GM19328 (cell line): ENCODE measurements around the gene DERA.
"Not testable (repeated sequence)": the region's sequence is repeated elsewhere in the genome, so short reads cannot be mapped to it uniquely, and the experiment has no call there.

Source experiments
- ATAC-seq: cut with Tn5 transposase; IDR thresholded peaks from one replicate; pipeline ENCODE4 v1.9.1; 2021; ENCODE audit warnings: mild to moderate bottlenecking, moderate library complexity; ENCODE audit not compliant: unreplicated experiment

Gene DERA

DNA sequence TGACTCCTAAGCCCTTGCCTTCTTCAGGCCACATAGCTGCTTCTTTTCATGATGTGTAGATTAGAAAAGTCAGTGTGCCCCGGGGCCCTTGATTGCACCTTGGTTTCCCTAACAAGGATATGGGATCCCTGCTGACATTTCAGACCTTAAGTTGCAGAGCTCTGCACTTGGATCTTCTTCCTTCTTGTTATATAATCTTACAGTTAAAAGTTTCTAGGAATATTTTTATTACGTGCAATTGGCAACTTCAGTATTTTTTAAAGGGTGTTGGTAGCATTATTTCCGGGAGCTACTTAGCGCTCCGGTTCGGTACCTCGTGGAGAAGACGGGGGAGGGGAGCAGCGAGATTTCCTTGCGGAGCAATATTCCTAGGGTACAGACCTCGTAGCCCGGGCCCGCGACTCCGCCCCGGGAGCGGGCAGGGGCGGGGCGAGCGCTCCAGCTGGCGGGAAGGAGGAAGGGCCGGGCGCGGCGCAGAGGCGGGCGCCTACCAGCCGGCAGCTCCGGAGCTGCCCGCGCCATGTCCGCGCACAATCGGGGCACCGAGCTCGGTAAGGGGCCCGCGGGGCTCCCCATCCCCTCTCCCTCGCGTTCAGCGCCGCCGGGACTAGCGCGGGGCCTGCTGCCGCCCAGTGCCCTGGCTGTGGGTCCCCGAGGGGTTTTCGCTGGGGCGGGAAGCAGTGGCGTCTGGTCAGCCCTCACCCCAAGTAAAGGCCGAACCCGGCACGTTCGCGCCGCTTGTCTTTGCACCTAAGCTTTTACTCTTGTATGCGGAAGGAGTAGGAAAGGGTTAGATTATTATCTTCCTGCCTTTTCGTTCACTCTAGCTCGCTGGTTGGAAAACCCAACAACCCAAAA is at the start of gene DERA:
DERA (plus strand) TSS at position 469 of the 858 bp plus-strand sequence; CDS start at position 521, 52 bp downstream.
- peak; percentile 92 for ATAC-seq

DNA sequence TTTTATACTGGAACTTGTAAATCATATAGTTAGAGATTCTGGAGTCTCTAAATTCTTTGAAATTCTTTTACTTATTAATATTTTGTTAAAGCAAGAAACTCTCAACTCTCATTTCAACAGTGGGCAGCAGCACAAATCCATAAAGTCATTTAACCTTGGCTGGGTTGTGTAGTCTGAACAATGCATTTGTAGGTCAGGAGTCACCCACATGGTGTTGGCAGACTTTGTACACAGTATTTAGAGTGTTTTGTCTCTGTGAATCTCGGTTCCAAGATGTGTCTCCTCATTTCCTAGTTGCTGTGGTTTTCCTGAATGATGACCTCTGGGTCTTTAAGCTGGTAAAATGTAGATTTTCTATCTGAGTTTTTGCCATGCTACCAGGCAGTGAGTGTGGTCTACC is 49.7 kb upstream of the DERA start:
- ATAC-seq = no peak

DNA sequence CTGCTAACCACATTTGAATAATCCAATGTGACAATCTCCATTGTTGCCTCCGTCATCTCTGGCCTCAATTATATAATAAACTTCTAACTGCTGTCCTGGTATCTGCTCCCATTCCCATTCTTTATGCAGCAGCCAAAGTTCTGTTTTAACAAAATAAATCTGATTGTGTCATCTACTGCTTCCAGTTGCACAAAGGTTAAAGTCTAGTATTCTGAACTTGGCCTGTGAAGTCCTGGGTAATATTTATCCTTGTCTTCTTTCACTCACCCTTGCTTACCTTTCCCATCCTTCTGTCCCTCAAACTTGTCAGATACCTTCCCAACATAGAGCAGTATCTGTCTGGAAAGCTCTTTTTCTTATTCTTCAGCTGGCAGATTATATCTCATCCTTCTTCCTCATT is 48.3 kb upstream of the DERA start:
- ATAC-seq = no peak

DNA sequence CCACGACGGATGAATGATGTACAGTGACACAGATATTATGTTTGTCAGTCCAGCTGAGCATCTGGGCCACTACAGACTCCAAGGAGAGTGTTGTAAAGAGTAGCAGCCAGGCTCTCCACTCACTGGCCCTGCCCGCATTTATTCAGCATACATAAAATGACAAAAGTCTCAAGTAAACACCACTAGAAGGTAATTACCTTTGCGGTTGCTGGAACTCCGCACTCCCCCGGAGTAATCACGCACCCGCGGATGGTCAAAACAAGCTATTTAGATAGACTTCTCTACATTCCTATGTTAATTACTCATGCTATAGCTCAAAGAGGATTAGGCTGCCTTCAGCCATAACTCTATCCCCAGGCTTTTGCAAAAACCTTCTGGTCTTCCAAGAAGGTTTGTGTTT is 47.8 kb upstream of the DERA start:
- ATAC-seq = no peak

DNA sequence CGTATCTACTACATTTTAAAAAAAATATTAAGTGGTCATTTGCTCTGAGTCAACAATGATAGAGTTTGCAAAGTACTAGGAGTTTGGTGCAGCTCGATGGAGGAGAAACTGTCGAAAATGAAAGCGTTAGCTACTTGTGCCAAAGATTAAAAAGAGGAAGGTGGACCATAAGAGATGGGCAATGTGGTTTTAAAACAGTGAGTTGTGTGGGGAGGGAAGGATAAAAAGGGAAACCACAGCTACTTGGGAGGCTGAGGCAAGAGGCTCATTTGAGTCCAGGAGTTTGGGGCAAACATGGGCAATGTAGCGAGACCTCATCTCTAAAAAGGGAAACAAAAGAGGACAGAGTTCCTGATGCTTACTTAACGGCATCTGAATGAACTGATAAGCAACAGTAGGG is 47.1 kb upstream of the DERA start:
- peak; percentile 92 for ATAC-seq

DNA sequence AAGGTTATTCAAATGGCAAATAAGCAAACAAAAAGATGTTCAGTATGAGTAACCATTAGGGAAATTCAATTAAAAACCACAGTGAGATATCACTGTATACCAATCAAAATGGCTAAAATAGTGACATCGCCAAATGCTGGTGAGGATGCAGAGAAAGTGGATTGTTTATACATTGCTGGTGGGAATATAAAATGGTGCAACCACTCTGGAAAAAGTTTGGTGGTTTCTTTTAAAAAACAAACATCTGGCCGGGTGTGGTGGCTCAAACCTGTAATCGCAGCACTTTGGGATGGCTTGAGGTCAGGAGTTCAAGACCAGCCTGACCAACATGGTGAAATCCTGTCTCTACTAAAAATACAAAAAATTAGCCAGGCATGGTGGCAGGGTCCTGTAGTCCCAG is 42.9 kb upstream of the DERA start:
- ATAC-seq = no peak

DNA sequence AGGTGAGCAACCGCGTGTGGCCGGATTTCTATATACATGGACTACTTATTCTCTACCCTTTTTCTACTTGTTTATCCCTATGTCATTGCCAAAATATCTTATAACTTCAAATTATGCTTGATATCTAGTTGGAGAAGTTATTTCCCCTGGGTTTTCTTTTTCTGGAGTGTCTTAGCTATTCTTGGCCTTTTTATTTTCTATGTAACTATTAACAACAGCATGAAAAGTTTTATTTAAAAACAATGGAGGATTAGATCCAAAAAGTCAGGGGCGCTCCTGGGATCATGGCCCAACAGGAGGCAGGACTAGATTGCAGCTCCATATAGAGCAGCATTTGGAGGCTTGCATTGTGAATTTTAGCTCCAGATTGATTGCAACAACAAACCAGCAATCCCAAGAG is 37.6 kb upstream of the DERA start:
- ATAC-seq = no peak

DNA sequence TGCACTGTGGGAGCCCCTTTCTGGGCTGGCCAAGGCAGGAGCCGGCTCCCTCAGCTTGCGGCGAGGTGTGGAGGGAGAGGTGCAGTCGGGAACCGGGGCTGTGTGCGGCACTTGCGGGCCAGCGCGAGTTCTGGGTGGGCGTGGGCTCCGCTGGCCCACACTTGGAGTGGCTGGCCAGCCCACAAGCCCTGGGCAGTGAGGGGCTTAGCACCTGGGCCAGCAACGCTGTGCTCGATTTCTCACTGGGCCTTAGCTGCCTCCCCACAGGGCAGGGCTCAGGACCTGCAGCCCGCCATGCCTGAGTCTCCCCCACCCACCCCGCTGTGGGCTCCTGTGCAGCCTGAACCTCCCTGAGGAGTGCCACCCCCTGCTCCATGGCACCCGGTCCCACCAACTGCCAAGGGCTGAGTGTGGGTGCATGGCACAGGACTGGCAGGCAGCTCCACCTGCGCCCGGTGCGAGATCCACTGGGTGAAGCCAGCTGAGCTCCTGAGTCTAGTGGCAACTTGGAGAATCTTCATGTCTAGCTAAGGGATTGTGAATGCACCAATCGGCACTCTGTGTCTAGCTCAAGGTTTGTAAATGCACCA is 36.5 kb upstream of the DERA start:
- not testable (repeated sequence) for ATAC-seq

DNA sequence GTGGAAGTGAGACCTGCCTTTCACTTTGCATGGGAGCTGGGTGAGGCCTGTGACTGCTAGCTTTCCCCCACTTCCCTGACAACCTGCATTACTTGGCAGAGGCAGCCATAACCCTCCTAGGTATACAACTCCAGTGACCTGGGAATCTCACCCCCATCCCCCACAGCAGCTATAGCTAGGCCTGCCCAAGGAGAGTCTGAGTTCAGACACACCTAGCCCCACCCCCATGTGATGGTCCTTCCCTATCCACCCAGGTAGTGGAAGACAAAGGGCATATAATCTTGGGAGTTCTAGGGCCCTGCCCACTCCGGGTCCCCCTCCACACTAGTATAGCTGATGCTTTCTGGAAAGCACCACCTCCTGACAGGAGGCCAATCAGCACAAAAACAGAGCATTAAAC is 35.3 kb upstream of the DERA start:
- no peak for ATAC-seq

DNA sequence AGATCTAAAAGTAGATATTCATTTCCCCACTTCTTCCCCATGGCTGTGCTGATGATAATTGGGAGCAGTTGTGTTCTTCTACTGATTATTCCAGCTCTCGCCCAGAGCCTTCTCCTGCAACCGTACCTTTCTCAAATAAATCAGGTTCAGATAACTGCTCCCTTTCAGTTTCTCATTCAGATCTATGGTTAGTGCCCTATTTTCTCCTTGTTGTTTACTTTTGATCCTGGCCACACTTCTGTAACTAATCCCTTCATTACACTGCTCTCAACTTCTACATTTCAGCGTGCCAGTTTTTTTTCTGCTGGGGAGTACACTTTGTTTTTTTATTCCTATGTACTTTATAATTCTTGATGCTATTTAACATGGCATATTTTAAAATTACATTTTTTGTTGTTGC is 31.7 kb upstream of the DERA start:
- ATAC-seq = no peak

DNA sequence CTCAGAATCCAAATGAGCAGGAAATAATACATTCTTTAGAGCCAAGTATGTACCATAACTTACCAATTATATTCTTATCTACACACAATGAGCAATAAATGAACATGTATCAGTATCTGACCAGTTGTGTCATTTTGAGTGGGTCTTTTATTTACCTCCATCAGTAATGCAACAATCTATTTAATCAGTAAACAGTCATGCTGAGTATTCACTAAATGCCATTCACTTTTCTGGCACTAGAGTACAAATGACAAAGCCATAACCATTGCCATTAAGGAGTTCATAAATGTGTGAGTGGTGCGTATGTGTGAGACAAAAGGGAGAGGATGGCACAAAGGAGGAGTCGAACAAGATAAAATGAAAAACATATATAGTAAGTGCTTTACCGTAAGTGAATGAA is 30.4 kb upstream of the DERA start:
- no peak for ATAC-seq

DNA sequence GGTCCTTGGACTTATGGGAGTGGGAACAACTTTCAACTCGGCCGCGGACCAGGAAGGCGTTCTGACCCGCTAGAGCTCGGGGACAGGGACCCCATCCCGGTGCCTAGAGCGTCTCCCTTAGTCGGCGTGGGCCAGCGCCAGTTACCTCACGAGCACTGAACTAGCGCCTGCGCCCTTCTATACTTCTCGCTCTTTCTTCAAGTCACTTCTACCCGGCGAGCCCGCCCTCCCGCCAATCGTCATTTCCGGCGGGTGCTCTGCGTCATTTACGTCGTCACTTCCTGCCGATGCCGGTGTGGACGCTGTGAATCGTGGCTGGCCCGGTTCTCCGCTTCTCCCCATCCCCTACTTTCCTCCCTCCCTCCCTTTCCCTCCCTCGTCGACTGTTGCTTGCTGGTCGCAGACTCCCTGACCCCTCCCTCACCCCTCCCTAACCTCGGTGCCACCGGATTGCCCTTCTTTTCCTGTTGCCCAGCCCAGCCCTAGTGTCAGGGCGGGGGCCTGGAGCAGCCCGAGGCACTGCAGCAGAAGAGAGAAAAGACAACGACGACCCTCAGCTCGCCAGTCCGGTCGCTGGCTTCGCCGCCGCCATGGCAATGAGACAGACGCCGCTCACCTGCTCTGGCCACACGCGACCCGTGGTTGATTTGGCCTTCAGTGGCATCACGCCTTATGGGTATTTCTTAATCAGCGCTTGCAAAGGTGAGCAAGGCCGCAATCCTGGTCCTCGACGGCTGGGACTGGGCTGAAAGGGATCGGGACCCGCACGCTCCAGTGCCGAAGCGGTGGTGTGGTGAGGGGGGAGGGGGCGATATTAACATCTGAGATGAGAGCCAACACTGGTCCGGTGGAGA is 28.8 kb upstream of the DERA start, which contains the start of gene STRAP:
STRAP (plus strand) TSS at position 270 of the 854 bp plus-strand sequence; CDS start at position 591, 321 bp downstream.
- peak; percentile 93 for ATAC-seq

DNA sequence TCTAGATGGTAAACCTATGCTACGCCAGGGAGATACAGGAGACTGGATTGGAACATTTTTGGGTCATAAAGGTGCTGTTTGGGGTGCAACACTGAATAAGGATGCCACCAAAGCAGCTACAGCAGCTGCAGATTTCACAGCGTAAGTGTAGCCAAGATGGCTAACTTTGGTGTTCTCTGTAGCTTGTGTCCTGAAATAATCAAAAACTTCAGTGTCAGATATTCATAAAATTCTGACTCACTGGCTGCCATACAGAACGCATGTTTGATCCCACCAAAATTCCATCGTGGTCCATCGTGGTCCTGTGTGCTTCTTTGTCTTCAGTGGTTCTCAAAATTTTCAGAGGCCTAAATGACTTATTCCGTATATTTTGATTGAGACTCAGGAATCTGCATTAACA is 27.6 kb upstream of the DERA start:
- ATAC-seq = no peak

DNA sequence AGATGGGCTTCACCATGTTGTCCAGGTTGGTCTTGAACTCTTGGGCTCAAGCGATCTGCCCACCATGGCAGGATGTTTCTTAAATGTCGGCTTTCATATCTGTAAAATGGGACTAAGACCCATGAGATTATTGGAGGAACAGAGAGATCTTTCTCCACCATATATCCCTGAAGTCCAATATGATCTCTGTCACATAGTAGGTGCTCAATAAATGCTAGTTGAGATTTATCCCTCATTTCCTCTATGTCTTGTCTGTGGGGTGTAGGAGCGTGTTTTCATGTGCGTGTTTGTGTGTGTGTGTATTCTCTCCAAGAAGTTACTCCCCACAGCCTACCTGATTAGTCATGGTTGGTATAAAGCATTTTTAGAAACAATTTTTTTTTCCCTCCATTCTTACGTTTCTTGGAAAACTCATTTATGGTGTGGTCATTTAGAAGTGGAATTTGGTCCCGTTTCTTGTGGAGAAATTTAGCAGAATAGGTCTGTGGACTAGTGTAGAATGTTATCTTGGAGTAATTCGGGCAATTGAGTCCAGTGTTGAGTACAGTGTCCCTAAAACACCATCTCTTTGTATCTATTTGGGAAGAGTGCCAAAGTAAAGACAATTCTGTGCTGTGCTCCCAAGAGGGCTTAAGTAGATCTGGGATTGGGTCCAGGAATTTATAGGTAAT is 24.6 kb upstream of the DERA start:
- ATAC-seq = no peak

DNA sequence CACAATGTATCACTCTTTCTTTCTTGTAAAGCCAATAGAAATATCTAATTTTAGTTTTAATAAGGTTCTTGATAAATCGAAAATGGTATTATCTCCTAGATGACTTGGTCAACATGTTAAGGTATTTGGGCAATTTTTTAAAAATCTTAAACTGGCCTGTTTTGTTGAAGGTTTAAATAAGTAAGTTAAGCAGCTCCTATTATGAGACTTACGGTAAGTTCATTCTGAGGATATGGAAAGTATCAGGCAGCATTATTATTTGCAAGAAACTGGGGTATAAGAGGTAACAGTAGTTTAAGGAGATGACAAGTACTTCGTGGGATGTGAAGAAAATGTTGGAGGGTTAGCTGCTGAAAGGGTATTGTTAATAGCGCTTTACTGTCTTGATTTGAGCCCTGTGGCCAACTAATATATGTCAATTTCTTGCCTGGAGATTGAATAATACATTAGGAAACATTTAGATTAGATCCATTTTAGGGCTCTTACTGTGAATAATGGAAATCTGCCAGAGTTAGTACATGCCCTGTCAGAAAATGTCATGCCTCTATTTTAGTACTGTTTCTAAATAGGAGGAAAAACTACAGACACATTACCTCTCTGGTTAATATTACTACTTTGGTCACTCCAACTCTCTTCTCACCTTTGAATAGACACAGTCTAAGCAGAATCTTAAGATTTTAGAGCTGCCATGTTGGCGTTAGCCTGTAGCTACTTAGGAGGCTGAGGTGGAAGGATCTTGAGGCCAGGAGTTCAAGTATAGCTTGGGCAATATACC is 23.9 kb upstream of the DERA start:
- no peak for ATAC-seq

DNA sequence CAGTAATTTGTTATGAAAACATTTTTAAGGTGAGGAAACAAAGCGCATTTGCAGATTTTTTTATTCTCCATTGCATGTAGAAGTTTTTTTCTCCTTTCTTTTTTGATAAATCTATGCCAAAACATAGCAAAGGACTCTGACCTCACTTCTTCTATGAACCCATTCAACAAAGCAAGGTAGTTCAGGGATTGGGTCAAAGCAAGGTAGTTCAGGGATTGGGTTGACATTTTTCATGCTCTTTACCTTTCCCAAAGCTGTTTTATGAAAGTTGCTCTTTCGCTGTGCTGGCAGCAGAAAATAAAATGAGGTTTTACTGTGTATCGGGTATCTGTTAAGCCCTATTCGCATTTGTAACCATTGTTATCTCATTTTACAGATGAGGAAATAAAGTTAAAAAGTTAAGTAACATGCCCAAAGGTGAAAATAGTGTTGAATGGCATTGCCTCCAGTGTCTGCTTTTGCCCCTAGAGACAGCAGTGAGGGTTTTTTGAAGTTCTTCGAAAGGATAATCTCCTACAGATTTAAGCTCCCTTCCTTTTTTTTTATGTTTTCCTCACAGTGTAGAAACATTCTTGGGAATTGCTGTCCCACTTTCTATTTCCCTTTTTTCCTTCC is 18.4 kb upstream of the DERA start:
- no peak for ATAC-seq

DNA sequence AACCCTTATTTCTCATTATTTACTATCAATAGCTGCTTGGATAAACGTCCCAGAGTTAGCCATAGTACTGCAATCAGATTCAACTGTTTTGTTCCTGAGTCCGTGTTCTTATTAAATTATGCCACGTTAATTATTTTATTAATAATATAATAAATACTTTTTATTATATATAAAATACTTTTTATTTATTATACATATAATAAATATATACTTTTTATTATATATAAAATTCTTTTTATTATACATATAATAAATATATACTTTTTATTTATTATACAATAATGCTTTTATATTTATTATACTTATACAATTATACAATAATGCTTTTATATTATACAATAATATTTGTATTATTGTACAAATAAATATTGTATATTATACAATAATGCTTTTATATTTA is 17.9 kb upstream of the DERA start:
- ATAC-seq = no peak

DNA sequence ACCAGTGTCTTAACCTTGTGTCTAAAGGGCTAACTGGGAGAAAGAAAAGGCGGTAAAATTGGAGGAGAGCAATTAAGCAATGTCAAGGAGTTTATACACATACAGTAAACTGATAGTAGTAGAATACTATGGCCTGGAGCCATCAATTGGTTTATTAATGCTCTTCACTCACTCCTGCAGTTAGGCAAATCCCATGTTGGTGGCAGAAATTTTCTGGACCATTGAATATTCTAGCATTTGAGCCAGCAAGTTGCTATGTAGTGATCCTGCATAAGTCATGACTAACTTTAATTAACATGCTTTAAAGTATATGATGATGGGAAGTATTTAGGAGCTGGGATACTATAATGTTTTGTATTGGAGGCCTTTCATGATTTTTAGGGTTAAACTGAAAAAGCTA is 14.3 kb upstream of the DERA start:
- no peak for ATAC-seq

DNA sequence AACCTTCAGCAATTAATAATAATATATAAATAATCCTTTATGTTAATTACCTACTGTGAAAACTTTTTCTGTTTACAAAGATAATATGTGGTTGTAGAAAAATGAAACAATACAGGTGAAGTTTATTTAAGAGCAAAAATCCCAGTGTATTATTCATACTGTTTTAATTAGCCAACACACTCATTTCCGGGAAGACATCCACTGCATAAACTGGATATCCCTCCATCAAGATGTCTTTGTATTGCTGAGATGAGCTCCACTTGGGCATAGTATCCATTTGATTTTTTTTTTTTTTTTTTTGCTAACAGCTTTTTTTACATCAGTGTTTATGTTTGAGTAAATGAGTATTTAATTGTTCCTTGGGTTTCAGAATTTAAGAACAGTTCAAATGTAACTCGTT is 13.7 kb upstream of the DERA start:
- no peak for ATAC-seq
